AG09319 (cell line): ENCODE results near the gene SUN5.

Source experiments
- DNase-seq: peaks from one replicate; pipeline ENCODE4 v3.0.0-alpha.2; 2010; ENCODE audit warnings: low read depth; ENCODE audit errors: extremely low read depth
- CTCF ChIP-seq: IDR thresholded peaks from 2 replicates; pipeline ENCODE4 v1.5.1; 2011; ENCODE audit warnings: low read depth, mild to moderate bottlenecking, inconsistent platforms, low read length, moderate library complexity

The SUN5 gene

GRCh38 chr20:33042430-33042829, 38.2 kb upstream of the SUN5 start:
- TF ChIP-seq CTCF, result no peak
- DNase-seq, result no peak

GRCh38 chr20:33038243-33038642, 34.0 kb upstream of the SUN5 start:
- DNase-seq, result no peak
- TF ChIP-seq CTCF, result no peak

- DNase-seq, result no peak
- TF ChIP-seq CTCF, result no peak
These were observed 33.2 kb upstream of the SUN5 start for GRCh38 chr20:33037456-33037855.

- DNase-seq, result no peak
- no peak for TF ChIP-seq CTCF
These were observed 30.8 kb upstream of the SUN5 start for GRCh38 chr20:33034901-33035492.

GRCh38 chr20:33034115-33034514, 29.9 kb upstream of the SUN5 start:
- no peak for DNase-seq
- TF ChIP-seq CTCF, result no peak

GRCh38 chr20:33033381-33033780, 29.1 kb upstream of the SUN5 start:
- no peak for DNase-seq
- TF ChIP-seq CTCF, result no peak

- no peak for TF ChIP-seq CTCF
- DNase-seq, result no peak
These were observed 28.3 kb upstream of the SUN5 start for GRCh38 chr20:33032555-33032954.
